ENCODE results near the gene SPARCL1.

- TF ChIP-seq CTCF (IDR thresholded peaks at IDR 0.05) (no peak), POLR2A (IDR thresholded peaks at IDR 0.05) (no peak)
Observed at GRCh38 chr4:87478732-87479250, 50.4 kb downstream of the SPARCL1 start.
